ENCODE measurements around the gene ETS1.
A peak's percentile ranks its signal among the peaks of the same experiment; 100 is the strongest.
"Not testable (repeated sequence)": the region's sequence is repeated elsewhere in the genome, so short reads cannot be mapped to it uniquely, and the experiment has no call there.

ETS1 gene

GRCh38 chr11:128456566-128457268 is 130.6 kb downstream of the ETS1 start:
- DNase-seq, result no peak

- DNase-seq, result no peak
These were observed 131.6 kb downstream of the ETS1 start for GRCh38 chr11:128455766-128456165.

- DNase-seq, result no peak
These were observed 133.7 kb downstream of the ETS1 start for GRCh38 chr11:128453444-128454336.

- DNase-seq, result peak; percentile 33
These were observed 135.5 kb downstream of the ETS1 start for GRCh38 chr11:128451652-128452470.

- DNase-seq, result no peak
These were observed 136.3 kb downstream of the ETS1 start for GRCh38 chr11:128450882-128451651.

DNA sequence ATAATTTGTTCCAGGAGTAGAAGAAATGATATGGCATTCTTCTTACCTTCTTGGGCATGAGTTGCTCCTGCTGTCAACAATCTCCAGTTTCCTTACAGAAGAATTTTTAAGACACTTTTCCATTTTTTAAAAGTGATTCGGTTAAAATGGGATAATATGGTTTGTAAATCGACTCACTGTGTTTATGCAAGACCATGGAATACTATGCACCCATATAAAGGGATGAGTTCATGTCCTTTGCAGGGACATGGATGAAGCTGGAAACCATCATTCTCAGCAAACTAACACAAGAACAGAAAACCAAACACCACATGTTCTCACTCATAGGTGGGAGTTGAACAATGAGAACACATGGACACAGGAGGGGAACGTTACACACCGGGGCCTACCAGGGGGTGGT is 136.9 kb downstream of the ETS1 start:
- not testable (repeated sequence) for DNase-seq

DNA sequence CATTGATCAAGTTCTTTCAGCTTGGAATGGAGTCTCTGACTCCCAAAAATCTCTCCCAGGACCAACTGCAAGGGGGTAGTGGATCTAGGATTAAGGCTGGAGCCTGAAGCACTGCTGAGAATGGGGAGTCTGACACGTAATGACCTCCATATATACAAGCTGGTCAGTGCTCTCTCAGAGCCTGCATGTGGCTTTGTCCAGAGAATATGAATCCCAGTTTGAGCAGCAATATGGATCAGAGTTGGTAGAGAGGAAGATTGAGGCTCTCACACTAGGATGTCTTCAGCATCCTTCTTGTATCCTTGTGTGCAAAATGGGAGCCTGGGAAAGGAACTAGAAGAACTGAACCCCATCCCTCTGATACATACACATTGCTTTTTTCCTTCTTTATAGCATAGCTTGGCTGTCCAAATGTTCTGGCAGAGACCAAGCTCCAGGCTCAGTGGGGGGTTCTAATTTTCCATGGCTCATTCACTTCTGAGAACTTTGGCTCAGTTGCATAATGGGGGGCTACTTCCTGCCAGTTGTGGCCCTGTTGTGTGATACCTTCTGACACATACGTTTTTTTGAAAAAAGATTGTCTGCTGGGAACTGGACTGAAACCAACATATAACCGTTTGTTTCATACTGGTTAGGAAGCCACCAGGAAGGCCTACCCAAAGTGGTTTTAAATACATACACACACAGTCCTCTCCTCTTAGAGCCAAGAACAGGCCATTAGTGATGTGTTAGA is 138.2 kb downstream of the ETS1 start:
- DNase-seq, result no peak

- no peak for DNase-seq
These were observed 139.0 kb downstream of the ETS1 start for GRCh38 chr11:128448200-128448886.

DNA sequence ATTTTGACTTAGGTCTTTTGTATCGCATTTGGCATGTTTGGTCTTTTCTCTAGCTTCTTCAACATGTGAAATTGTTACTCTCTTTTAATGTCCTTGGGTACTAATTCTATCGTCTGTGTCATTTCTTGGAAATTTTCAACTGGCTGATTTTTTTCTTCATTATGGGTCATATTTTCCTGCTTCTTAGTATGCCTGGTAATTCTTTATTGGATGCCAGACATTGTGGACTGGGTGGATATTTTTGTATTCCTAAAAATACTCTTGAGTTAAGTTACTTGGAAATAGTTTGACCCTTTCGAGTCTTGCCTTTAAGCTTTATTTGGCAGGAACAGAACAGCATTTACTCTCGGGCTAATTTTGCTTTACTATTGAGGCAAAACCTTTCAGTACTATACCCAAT is 140.1 kb downstream of the ETS1 start:
- no peak for DNase-seq

DNA sequence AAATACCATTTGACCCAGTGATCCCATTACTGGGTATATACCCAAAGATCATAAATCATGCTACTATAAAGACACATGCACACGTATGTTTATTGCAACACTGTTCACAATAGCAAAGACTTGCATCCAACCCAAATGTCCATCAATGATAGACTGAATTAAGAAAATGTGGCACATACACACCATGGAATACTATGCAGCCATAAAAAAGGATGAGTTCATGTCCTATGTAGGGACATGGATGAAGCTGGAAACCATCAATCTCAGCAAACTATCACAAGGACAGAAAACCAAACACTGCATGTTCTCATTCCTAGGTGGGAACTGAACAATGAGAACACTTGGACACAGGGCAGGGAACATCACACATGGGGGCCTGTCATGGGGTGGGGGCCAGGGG is 141.4 kb downstream of the ETS1 start:
- not testable (repeated sequence) for DNase-seq

GRCh38 chr11:128437136-128437535 is 150.2 kb downstream of the ETS1 start:
- no peak for DNase-seq

- DNase-seq, result no peak
These were observed 152.5 kb downstream of the ETS1 start for GRCh38 chr11:128434818-128435217.

- no peak for DNase-seq
These were observed 152.9 kb downstream of the ETS1 start for GRCh38 chr11:128434411-128434810.

GRCh38 chr11:128432926-128433325 is 154.4 kb downstream of the ETS1 start:
- DNase-seq, result no peak

- DNase-seq, result no peak
These were observed 155.4 kb downstream of the ETS1 start for GRCh38 chr11:128431931-128432330.

DNA sequence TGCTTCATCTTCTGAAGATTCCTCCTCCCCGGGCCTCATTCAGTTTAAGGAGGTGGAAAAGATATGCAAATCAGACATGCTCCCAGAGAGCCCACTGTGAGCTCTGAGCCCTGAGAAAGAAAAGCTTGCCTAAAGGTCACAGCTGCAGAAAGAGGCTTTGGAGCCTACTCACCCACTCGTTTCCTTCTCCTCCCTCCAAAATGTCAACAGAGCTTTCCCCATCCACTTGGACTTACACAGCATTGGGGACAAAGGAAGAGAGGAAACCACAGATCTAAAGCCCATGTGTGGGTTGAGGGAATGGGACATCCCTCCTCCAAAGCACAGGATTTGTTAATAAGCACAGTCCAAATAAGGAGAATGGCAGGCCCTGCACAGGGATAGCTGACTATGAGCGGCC is 158.4 kb downstream of the ETS1 start:
- DNase-seq, result no peak

DNA sequence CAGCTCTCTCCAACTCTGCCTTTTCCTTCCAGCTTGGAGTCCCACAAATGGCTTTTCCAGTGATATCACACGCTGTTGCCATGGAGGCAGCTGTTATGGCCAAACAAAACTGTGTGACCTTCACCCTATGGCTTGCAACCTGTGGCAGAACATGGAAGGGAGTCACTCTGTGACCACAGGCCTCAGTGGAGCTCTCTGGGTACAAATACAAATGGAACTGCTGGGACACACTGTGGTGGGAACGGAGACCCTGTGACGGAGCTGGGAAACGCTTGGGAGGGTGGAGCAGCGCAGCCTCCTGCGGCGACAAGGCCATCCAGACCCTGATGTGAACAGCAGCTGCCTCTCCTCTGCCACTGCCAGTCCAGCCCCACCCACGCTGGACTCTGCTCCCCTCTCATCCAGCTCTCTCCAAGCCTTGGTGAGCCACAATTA is 162.5 kb downstream of the ETS1 start:
- DNase-seq, result peak; percentile 9

- no peak for DNase-seq
These were observed 163.1 kb downstream of the ETS1 start for GRCh38 chr11:128424271-128424711.

DNA sequence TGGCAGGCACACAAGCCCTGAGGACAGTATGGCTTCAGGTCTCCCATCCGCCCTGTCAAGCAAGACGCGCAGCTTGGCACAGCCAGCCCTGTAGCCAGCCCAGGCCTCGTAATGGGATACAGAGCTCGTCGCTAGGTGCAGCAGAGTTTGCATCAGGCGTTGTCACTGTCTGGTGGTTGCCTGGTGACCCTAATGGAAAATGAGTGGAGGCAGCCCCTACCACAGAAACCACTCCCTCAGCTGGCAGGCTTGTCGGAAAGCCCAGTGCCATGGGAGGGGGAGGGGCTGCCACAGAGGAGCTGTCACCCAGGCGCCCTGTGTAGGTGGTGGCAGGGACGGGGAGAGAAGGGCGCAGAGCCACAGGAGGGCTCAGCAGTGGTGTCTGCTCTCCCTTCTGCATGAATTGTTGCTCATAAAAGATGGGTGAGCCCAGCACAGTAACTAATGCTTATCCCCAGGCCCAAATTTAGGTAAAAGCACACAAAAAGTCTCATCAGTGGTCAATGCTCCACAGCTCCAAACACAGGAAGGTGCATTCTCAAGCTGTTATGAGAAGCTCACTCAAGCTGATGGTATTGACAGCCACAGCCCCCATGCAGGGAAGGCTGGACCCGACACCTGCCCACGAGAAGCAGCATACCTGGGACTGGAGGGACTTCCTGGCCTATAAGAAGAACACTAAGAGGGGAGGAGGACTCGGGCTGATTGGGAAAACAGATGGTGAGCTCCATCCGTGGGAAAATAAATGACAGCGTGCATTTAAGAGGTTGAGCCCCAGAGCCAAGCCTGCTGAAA is 164.6 kb downstream of the ETS1 start:
- DNase-seq, result no peak
